DMS 273 (cell line): ENCODE measurements around the gene CTBP2.
"Not testable (repeated sequence)": the region's sequence is repeated elsewhere in the genome, so short reads cannot be mapped to it uniquely, and the experiment has no call there.

Source experiments
- DNase-seq: peaks from one replicate; lab custom pipeline; 2025; ENCODE audit not compliant: unreplicated experiment; lab: John Stamatoyannopoulos, UW

The CTBP2 gene

DNA sequence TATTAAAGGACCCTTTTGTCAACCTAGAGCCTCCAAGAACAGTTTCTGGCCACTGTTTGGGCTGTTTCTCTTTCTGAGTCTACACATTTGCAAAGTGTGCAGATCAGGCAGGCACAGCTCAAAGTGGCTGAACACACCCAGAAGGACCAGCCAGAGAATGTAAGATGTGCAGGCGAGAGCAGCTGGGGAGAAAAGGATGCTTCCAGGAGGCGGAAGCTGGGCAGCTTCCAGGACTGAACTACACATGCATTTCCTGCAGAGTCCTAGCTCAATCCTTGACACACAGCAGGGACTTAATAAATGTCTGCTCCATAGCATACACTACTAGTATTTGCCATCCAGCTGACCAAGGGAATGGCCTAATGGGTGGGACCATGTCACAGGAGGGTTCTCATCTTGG is 70.9 kb downstream of the CTBP2 start:
- DNase-seq: no peak

GRCh38 chr10:125087897-125088215 is 72.5 kb downstream of the CTBP2 start:
- no peak for DNase-seq

GRCh38 chr10:125087191-125087896 is 73.0 kb downstream of the CTBP2 start:
- DNase-seq: no peak

DNA sequence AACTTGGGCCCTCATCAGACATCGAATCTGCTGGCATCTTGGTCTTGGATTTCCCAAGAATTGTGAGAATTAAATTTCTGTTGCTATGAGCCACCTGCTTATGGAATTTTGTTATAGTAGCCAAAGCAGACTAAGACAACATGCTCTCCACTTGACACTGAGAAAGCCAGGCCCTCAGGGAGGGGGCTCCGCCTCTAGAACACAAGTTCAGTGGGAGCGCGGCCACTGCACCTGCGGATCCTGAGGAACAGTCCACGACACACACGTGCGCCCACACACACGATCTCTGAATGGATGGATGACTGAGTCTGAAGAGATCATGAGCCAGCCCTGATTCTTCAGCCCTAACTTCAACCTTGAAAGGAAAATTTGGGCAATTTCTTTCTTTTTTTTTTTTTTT is 73.7 kb downstream of the CTBP2 start:
- no peak for DNase-seq

- no peak for DNase-seq
These were observed 74.9 kb downstream of the CTBP2 start for GRCh38 chr10:125085258-125086054.

- no peak for DNase-seq
These were observed 75.6 kb downstream of the CTBP2 start for GRCh38 chr10:125084614-125085257.

- DNase-seq: no peak
These were observed 76.2 kb downstream of the CTBP2 start for GRCh38 chr10:125084191-125084613.

GRCh38 chr10:125083576-125083920 is 76.8 kb downstream of the CTBP2 start:
- no peak for DNase-seq

GRCh38 chr10:125082881-125083575 is 77.3 kb downstream of the CTBP2 start:
- DNase-seq: no peak

DNA sequence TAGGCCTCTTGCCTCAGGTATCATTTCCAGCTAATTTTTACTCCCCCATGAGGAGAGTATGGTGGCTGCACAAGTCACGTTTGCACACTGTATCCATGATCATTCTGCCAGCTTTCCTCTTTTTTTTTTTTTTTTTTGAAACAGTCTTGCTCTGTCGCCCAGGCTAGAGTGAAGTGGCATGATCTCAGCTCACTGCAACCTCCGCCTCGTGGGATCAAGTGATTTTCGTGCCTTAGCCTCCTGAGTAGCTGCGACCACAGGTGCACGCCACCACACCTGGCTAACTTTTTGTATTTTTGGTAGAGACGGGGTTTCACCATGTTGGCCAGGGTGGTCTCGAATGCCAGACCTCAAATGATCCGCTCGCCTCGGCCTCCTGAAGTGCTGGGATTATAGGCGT is 77.9 kb downstream of the CTBP2 start:
- DNase-seq: not testable (repeated sequence)

DNA sequence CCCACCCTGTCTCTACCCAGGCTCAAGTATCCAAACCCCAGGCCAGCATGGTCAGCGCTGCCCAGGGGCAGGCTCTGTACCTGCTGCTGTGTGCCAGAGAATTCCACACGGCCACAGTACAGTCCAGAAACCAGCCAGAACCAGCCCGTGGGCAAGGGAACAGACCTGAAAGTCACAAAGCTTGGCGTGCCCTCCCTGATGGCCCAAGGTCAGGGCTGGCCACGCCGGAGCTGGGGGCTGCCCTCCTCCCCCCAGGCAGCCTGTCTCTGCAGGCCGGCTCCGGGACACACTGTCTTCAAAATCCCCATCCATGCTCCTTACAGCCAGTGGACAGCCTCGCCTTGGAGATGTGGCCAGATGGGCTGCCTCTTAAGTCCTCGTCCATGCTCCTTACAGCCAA is 78.4 kb downstream of the CTBP2 start:
- no peak for DNase-seq

DNA sequence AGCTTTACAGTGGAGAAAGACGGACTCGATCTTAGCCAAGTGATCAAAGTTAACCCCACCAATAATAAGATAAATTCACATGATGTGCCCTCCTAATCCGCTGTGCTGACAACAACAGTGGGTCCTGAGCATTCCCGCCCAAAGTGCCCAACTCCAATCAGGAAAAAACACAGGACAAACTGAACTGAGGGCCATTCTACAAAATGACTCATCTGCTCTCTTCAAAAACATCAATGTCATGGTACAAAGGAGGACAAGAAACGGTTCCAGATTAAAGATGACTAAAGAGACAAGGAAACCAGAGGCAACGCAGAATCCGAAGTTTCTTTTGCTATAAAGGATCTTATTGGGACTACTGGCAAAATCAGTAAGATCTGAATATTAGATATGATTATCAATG is 79.4 kb downstream of the CTBP2 start:
- DNase-seq: no peak

DNA sequence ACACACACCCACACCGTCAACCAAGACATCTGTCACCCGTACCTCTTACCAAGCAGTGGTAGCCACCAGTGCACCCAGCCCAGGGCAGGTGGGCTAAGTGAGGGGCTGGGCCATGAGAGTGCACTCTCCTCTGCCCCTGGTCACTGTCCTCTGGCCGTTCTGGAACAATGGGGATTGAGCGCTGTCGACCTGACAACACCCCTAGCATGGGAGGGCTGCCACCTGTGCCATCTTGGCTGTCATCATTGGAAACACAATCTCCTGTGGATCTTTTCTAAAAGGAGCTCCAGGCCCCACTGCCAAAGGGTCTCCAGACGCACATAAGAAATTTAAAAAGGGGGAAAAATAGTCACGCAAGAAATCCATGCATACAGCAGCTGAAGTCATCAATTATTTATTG is 80.1 kb downstream of the CTBP2 start:
- DNase-seq: no peak

DNA sequence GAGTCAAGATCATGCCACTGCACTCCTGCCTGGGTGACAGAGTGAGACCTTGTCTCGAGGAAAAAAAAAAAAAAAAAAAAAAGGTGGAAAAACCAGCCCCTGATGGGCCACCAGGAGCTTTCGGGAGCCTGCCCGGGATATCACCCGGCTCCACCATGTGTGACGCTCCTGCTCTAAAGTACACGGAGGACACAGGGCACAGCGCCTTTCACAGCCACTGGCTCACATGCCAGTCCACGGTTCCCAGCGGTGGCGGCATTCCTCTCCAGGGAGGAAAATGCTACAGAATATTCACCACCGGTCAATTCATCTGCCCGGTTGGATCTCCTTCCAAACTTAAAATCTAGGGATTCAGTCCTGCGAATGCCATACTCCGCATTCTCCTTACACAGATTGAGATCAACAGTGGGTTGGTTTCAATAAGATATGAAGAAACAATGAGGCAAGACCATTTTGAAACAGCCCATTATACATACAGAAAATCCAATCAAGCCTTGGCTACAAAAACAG is 81.2 kb downstream of the CTBP2 start:
- no peak for DNase-seq

- DNase-seq: no peak
These were observed 83.3 kb downstream of the CTBP2 start for GRCh38 chr10:125076891-125077541.

- DNase-seq: no peak
These were observed 84.1 kb downstream of the CTBP2 start for GRCh38 chr10:125076121-125076825.

DNA sequence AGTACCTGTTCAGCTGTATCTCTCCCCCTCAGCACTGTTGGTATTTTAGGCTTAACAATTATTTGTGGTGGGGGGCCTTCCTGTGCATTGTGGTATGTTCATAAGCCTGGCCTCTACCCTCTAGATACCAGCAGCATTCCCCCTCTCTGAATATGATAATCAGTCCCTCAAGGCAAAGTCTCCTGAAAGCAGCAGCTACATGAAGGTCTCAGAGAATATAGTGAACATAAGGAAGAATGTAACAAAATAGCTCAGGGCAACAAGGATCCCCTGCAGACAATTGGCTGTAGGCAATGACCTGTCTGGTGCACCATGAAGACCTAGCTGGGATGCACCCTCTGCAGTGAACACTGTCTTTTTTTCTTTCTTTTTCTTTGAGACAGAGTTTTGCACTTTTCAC is 86.4 kb downstream of the CTBP2 start:
- DNase-seq: no peak

DNA sequence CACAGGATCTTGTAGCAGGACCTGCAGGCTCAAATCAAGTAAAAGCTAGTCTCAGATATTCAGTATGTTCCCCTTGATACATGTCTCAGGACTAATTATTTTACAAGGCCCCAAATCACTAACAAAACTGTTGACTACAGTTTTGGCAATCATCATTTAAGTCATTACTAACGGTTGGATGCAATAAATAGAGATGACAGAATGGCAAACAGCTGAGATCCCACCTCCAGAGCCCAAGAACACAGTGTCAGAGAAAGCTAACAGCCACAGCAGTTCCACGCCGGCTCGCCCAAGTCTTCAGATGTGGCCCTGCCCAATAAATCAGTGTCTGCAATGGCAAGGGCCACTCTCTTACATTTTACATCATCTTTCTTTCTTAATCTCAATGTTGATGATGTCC is 87.6 kb downstream of the CTBP2 start:
- DNase-seq: no peak

DNA sequence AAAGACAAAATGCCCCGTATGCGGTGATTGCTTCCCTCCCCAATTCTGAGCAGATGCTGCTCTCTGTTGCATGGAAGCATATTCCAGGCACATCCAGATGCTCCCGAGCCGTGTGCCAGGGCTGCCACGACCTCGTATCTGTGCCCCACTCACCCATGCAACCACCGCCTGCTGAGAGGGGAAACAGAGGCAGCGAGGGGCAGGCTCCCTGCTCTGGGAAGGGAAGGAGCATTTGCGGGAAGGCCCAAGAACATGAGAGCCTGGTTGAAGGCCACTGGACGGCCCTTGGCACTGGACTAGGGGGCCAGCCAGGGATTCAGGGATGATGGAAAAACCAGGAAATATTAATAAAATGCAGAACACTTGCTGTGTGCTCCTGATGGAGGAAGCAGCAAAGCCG is 89.4 kb downstream of the CTBP2 start:
- DNase-seq: no peak

GRCh38 chr10:125068406-125068805 is 92.0 kb downstream of the CTBP2 start:
- DNase-seq: no peak
